ENCODE results near the gene FOXK2.
"Not testable (repeated sequence)": the region's sequence is repeated elsewhere in the genome, so short reads cannot be mapped to it uniquely, and the experiment has no call there.

The FOXK2 gene

DNA sequence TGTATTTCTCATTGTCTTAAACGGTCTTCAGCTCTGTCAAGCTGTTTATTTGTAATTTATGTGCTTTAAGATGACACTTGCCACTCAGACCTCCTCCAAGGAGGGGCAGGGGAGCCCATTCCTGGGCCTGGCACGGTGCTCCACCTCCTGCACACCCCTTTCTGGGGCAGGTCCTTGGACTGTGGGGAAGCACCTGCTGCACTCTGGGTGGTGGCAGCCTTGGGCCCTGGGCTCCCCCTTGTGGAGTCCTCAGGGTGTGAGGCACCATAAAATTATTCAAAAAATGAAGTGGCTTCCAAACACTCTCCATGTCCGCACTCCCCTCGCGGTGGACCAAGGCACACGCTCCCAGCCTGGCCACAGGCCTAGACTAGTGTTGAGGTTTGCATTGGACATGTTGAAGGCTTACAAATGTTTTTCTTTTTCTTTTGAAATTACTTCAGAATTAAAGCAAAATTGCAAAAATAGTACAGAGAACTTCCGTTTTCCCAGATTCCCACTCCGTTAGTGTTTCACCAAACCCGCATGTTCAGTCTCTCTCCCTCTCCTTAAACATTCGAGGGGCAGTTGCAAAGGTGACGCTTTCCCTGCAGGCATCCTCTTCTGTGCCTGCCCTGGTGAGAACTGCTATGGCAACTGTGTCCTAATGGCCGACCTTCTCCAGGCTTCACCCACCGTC is 32.4 kb downstream of the FOXK2 start:
- Histone ChIP-seq H3K36me3 (ENCODE audit: insufficient read depth, low read length) (peaks cover 3% of the 10 kb centered on the region), H3K9me3 (ENCODE audit: low read length) (peaks cover 4% of the 10 kb centered on the region), H2AFZ (ENCODE audit: low read depth, low read length) (no peak overlapping the region), H3K4me1 (ENCODE audit: insufficient read depth, low read length) (peaks cover 20% of the 10 kb centered on the region), H3K4me3 (ENCODE audit: low read length) (no peak overlapping the region), H3K27me3 (ENCODE audit: insufficient read depth, low read length) (no peaks in the 10 kb centered on the region)

DNA sequence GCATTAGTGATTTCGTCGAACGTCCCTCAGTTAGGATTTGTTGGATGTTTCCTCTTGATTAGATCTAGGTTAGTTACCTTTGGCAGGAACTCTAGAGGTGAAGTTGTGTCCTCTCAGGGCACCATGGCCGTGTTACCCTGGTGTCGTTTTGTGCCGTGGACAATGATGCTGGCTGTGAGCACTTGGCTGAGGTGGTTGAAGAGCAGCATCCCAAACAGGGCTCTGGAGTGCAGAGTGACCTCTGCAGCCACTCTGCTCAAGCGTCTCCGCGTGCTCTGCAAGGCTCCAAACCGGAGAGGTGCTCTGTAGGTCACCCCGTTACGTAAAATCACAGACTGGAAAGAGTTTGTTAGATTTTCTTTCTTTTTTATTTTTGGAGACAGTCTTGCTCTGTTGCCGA is 33.0 kb downstream of the FOXK2 start:
- H3K27me3 ChIP-seq (ENCODE audit: insufficient read depth, low read length), result no peaks in the 10 kb centered on the region
- peaks cover 20% of the 10 kb centered on the region for H3K4me1 ChIP-seq (ENCODE audit: insufficient read depth, low read length)
- H2AFZ ChIP-seq (ENCODE audit: low read depth, low read length), result no peak overlapping the region
- H3K9me3 ChIP-seq (ENCODE audit: low read length), result peaks cover 4% of the 10 kb centered on the region
- peaks cover 3% of the 10 kb centered on the region for H3K36me3 ChIP-seq (ENCODE audit: insufficient read depth, low read length)
- H3K4me3 ChIP-seq (ENCODE audit: low read length), result no peak overlapping the region

DNA sequence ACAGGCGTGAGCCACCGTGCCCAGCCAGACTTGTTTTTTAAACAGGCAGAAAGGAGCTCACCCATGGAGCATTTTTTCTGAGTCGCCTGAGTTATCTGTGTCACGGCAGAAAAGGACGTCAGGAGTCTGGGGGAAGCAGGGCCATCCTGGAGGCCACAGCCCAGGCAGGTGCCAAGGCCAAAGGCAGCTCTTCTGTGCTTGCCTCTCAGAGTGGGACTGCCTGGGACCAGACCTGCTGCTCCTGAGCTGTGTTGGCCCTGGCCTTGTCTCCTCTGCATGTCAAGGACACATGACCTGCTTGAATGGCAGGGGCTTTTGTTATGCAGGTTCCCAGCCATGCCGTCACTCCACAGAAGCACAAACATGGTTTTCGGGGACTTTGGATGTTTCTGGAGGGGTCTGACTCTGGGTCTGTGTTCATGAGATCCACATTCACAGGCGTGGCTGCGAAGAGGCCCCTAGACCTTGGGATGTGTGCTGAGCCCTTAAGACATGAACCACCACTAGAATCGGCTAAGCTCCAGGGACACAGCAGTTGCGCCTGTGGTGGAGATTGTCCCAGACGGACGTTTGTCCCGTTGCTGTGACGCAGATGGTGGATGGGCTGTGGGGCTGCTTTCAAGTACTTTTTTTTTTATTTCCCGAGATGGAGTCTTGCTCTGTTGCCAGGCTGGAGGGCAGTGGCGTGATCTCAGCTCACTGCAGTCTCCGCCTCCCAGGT is 33.8 kb downstream of the FOXK2 start:
- H3K4me1 ChIP-seq (ENCODE audit: insufficient read depth, low read length), result peaks cover 20% of the 10 kb centered on the region
- H2AFZ ChIP-seq (ENCODE audit: low read depth, low read length), result no peak overlapping the region
- H3K27me3 ChIP-seq (ENCODE audit: insufficient read depth, low read length), result no peaks in the 10 kb centered on the region
- peaks cover 3% of the 10 kb centered on the region for H3K36me3 ChIP-seq (ENCODE audit: insufficient read depth, low read length)
- H3K9me3 ChIP-seq (ENCODE audit: low read length), result no peaks in the 10 kb centered on the region
- no peak overlapping the region for H3K4me3 ChIP-seq (ENCODE audit: low read length)

DNA sequence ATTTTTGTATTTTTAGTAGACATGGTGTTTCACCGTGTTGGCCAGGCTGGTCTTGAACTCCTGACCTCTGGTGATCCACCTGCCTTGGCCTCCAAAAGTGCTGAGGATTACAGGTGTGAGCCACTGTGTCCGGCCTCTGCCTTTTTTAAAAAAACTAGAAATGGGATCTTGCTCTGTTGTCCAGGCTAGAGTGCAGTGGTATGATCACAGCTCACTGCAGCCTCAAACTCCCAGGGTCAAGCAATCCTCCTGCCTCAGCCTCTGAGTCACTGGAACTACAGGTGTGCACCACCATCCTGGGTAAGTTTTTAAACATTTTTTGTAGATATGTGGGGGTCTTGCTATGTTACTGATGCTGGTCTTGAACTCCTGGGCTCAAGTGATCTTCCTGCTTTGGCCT is 38.0 kb downstream of the FOXK2 start:
- not testable (repeated sequence) for H3K27me3 ChIP-seq (ENCODE audit: insufficient read depth, low read length); H3K4me3 ChIP-seq (ENCODE audit: low read length); H3K9me3 ChIP-seq (ENCODE audit: low read length); H3K36me3 ChIP-seq (ENCODE audit: insufficient read depth, low read length); H2AFZ ChIP-seq (ENCODE audit: low read depth, low read length)
- H3K4me1 ChIP-seq (ENCODE audit: insufficient read depth, low read length), result peaks cover 11% of the 10 kb centered on the region

DNA sequence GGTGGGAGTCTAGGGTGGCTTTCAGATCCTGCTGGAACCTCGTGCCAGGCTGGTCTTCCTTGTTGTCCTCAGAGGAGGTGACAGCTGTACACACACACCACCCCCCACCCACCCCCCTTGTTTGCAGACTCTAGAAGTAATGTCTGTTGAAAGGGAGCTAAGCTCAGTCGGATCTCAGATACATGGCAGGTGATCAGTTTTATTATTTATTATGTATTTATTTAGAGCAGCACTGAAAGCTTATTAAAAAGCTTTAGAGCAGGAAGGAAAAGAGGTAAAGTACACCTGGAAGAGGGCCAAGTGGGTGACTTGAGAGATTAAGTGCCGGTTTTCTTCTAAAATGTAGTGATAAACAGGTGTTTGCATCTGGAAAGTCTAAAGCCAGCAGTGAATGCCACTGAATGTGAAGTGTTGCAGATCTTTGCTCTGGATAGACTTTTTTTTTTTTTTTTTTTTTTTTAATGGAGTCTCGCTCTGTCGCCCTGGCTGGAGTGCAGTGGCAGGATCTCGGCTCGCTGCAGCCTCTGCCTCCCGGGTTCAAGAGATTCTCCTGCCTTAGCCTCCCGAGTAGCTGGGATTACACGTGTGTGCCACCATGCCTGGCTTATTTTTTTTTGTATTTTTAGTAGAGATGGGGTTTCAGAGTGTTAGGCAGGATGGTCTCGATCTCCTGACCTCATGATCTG is 40.2 kb downstream of the FOXK2 start:
- Histone ChIP-seq H3K4me1 (ENCODE audit: insufficient read depth, low read length) (no peaks in the 10 kb centered on the region), H2AFZ (ENCODE audit: low read depth, low read length) (no peak overlapping the region), H3K27me3 (ENCODE audit: insufficient read depth, low read length) (no peaks in the 10 kb centered on the region), H3K4me3 (ENCODE audit: low read length) (no peak overlapping the region), H3K9me3 (ENCODE audit: low read length) (no peaks in the 10 kb centered on the region), H3K36me3 (ENCODE audit: insufficient read depth, low read length) (peaks cover 4% of the 10 kb centered on the region)

DNA sequence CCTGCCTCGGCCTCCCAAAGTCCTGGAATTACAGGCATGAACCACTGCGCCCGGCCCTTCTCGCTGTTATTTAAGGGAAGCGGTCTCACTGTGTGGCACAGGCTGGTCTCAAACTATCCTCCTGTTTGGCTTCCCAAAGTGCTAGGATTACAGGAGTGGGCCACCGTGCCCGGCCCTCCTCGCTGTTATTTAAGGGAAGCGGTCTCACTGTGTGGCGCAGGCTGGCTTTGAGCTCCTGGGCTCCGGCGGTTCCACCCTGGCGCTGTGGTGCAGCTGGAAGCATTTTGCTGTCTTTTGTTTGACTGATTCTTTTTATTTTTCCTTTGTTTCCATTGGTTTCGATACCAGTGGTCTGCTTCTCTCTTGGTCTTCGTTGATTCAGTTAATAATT is 40.7 kb downstream of the FOXK2 start:
- H3K4me3 ChIP-seq (ENCODE audit: low read length), result no peak overlapping the region
- no peaks in the 10 kb centered on the region for H3K4me1 ChIP-seq (ENCODE audit: insufficient read depth, low read length)
- no peaks in the 10 kb centered on the region for H3K27me3 ChIP-seq (ENCODE audit: insufficient read depth, low read length)
- no peak overlapping the region for H2AFZ ChIP-seq (ENCODE audit: low read depth, low read length)
- peaks cover 8% of the 10 kb centered on the region for H3K36me3 ChIP-seq (ENCODE audit: insufficient read depth, low read length)
- H3K9me3 ChIP-seq (ENCODE audit: low read length), result no peaks in the 10 kb centered on the region

DNA sequence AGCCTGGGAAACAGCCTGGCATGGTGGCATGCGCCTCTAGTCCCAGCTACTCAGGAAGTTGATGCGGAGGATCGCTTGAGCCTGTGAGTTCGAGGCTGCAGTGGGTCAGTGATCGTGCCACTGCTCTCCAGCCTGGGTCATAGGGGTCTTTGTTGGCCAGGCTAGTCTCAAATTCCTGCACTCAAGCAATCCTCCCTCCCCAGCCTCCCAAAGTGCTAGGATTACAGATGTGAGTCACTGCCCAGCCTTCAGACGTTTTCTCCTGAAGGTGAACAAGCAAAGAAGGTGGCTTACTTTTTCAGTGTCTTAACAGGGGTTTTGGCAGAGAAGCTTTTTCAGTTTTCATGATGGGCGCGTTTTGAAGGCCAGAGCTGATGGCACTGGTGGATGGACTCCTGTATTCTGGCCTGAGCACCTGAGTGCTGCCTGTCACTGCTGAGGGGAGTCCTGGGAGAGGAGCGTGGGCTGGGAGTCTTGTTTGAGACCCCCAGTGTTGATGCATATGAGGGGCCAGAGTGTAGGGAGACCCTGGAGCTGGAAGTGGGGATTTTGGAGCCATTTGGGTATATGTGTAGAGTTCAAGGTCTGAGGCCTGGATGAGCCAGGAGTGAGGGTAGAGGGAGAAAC is 41.4 kb downstream of the FOXK2 start:
- Histone ChIP-seq H3K36me3 (ENCODE audit: insufficient read depth, low read length) (peaks cover 14% of the 10 kb centered on the region), H3K4me1 (ENCODE audit: insufficient read depth, low read length) (no peaks in the 10 kb centered on the region), H2AFZ (ENCODE audit: low read depth, low read length) (no peak overlapping the region), H3K27me3 (ENCODE audit: insufficient read depth, low read length) (no peaks in the 10 kb centered on the region), H3K9me3 (ENCODE audit: low read length) (no peaks in the 10 kb centered on the region), H3K4me3 (ENCODE audit: low read length) (no peak overlapping the region)

DNA sequence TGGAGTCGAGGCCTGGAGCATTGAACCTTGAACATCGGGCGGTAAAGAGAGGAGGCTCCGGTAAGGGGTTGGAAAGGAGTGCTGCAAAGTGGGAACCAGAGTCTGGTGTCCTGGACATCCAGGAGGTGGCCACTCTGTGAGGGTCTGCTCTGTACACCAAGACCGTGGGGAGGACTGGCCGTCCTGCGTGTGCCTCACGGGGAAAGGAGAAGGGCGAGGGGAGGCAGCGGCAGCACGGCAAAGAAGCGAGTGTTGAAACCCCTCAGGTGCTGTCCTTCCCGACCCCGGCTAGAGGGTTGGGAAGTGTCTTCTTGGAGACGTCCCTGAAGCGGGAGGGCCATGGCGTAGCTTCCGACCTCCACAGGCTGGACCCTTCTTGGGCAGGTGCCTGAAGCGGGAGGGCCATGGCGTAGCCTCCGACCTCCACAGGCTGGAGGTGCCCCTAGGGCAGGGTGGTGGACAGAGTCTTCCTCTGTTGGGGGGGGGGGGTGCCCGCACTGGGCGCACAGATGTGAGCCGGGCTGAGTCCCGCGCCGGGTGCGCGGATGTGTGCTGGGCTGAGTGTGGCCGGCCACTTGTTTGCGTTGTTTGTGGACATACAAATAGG is 42.0 kb downstream of the FOXK2 start:
- no peak overlapping the region for H2AFZ ChIP-seq (ENCODE audit: low read depth, low read length)
- no peaks in the 10 kb centered on the region for H3K9me3 ChIP-seq (ENCODE audit: low read length)
- H3K36me3 ChIP-seq (ENCODE audit: insufficient read depth, low read length), result peaks cover 19% of the 10 kb centered on the region
- no peaks in the 10 kb centered on the region for H3K4me1 ChIP-seq (ENCODE audit: insufficient read depth, low read length)
- H3K4me3 ChIP-seq (ENCODE audit: low read length), result no peak overlapping the region
- no peaks in the 10 kb centered on the region for H3K27me3 ChIP-seq (ENCODE audit: insufficient read depth, low read length)

DNA sequence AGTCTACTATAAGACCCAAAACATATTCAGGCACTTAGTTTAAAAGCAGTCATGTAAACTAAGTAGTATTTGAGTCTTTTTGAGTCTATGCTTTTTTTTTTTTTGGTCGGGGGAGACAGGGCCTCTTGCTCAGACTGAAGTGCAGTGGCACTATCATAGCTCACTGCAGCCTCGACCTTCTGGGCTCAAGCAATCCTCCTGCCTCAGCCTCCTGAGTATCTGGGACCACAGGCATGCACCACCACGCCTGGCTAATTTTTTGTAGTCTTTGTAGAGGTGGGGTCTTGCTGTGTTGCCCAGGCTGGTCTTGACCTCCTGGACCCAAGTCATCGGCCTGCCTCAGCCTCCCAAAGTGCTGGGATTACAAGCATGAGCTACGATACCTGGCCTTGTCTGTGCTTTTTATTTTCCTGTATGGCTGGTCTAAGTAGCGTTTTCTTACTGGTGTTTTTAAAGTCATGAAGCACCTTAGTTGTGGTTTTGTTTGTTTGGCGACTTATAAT is 43.2 kb downstream of the FOXK2 start:
- peaks cover 30% of the 10 kb centered on the region for H3K36me3 ChIP-seq (ENCODE audit: insufficient read depth, low read length)
- not testable (repeated sequence) for H2AFZ ChIP-seq (ENCODE audit: low read depth, low read length); H3K4me3 ChIP-seq (ENCODE audit: low read length); H3K9me3 ChIP-seq (ENCODE audit: low read length); H3K27me3 ChIP-seq (ENCODE audit: insufficient read depth, low read length); H3K4me1 ChIP-seq (ENCODE audit: insufficient read depth, low read length)

DNA sequence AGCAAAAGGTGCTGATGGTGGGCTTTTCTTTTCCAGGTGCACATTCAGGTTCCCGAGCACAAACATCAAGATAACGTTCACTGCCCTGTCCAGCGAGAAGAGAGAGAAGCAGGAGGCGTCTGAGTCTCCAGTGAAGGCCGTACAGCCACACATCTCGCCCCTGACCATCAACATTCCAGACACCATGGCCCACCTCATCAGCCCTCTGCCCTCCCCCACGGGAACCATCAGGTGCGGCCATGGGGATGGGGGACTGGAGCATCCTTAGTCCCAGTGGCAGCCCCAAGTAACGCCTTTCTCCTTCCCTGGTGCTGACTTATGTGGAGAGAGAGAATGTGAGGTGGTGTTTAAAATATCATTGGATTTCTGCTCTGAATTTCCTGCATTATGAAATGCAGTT is 43.8 kb downstream of the FOXK2 start:
- Histone ChIP-seq H3K9me3 (ENCODE audit: low read length) (no peaks in the 10 kb centered on the region), H3K4me1 (ENCODE audit: insufficient read depth, low read length) (no peaks in the 10 kb centered on the region), H3K4me3 (ENCODE audit: low read length) (no peak overlapping the region), H3K36me3 (ENCODE audit: insufficient read depth, low read length) (peaks cover 35% of the 10 kb centered on the region), H2AFZ (ENCODE audit: low read depth, low read length) (no peak overlapping the region), H3K27me3 (ENCODE audit: insufficient read depth, low read length) (no peaks in the 10 kb centered on the region)

DNA sequence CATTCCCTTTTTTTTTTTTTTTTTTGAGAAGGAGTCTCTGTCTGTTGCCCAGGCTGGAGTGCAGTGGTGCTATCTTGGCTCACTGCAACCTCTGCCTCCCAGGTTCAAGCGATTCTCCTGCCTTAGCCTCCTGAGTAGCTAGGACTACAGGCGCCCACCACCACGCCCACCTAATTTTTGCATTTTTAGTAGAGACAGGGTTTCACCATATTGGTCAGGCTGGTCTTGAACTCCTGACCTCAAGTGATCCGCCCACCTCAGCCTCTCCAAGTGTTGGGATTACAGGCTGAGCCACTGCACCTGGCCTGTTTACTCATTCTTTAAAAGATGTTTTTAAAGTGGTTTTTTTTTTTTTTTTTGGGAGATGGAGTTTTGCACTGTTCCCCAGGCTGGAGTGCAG is 44.2 kb downstream of the FOXK2 start:
- H3K4me1 ChIP-seq (ENCODE audit: insufficient read depth, low read length); H2AFZ ChIP-seq (ENCODE audit: low read depth, low read length); H3K9me3 ChIP-seq (ENCODE audit: low read length); H3K4me3 ChIP-seq (ENCODE audit: low read length); H3K27me3 ChIP-seq (ENCODE audit: insufficient read depth, low read length): not testable (repeated sequence)
- H3K36me3 ChIP-seq (ENCODE audit: insufficient read depth, low read length), result peaks cover 39% of the 10 kb centered on the region

DNA sequence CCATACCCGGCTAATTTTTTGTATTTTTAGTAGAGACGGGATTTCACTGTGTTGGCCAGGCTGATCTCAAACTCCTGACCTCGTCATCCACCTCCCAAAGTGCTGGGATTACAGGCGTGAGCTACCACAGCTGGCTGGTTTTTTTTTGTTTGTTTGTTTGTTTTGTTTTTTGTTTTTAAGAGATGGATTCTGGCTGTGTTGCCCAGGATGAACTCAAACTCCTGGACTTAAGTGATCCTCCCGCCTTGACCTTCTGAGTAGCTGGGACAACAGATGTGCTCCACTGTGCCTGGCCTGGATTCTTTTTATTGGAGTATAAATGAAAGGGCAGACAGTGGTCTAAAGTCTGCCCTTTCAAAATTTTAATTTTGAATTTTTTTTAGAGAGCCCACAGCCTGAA is 44.7 kb downstream of the FOXK2 start:
- Histone ChIP-seq H3K9me3 (ENCODE audit: low read length) (no peaks in the 10 kb centered on the region), H3K4me1 (ENCODE audit: insufficient read depth, low read length) (no peaks in the 10 kb centered on the region), H3K36me3 (ENCODE audit: insufficient read depth, low read length) (peaks cover 44% of the 10 kb centered on the region), H3K27me3 (ENCODE audit: insufficient read depth, low read length) (no peaks in the 10 kb centered on the region), H2AFZ (ENCODE audit: low read depth, low read length) (no peak overlapping the region), H3K4me3 (ENCODE audit: low read length) (no peak overlapping the region)

DNA sequence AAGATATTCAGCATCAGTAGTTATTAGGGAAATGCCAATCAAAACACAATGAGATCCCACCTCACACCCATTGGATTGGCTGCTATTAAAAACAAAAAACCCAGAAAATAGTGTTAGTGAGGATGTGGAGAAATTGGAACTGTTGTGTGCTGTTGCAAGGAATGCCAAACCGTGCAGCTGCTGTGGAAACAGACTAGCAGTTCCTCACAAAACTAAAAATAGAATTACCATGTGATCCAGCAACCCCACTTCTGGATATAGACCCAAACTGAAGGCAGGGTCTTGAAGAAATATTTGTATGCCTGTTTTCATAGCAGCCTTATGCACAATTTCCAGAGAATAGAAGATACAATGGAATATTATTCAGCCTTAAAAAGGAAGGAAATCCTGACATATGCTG is 46.0 kb downstream of the FOXK2 start:
- Histone ChIP-seq H3K4me1 (ENCODE audit: insufficient read depth, low read length) (no peaks in the 10 kb centered on the region), H3K9me3 (ENCODE audit: low read length) (no peaks in the 10 kb centered on the region), H2AFZ (ENCODE audit: low read depth, low read length) (no peak overlapping the region), H3K4me3 (ENCODE audit: low read length) (no peak overlapping the region), H3K27me3 (ENCODE audit: insufficient read depth, low read length) (no peaks in the 10 kb centered on the region), H3K36me3 (ENCODE audit: insufficient read depth, low read length) (peaks cover 54% of the 10 kb centered on the region)

Measured in neuron (in vitro differentiated cells).